Mesendoderm (in vitro differentiated cells): ENCODE data around the gene NGEF.

ENCODE experiments used
- DNase-seq: peaks from one replicate; pipeline ENCODE4 v3.0.0; 2013
- H2AK5ac ChIP-seq: 2 replicates; pipeline ENCODE4 v1.6.1; 2013; ENCODE audit warnings: low read length, inconsistent platforms
- H2BK120ac ChIP-seq: 2 replicates; pipeline ENCODE4 v1.6.1; 2013; ENCODE audit warnings: low read depth, mild to moderate bottlenecking, low read length, moderate library complexity, mixed read lengths
- H2BK15ac ChIP-seq: replicated peaks from 2 replicates; pipeline ENCODE4 v1.6.1; 2013; ENCODE audit warnings: low read depth, mild to moderate bottlenecking, moderate library complexity
- H2BK5ac ChIP-seq: 2 replicates; pipeline ENCODE4 v1.6.1; 2013; ENCODE audit warnings: low read length, inconsistent platforms
- H3K18ac ChIP-seq: 2 replicates; pipeline ENCODE4 v1.6.1; 2013; ENCODE audit warnings: mild to moderate bottlenecking, low read length, mixed read lengths
- H3K23ac ChIP-seq: one replicate; pipeline ENCODE4 v1.6.1; 2013; ENCODE audit warnings: low read length
- H3K27ac ChIP-seq: 2 replicates; pipeline ENCODE4 v1.5.1; 2013; ENCODE audit warnings: low read depth, mild to moderate bottlenecking, inconsistent platforms, low read length, moderate library complexity
- H3K27me3 ChIP-seq: 2 replicates; pipeline ENCODE4 v1.6.1; 2013; ENCODE audit warnings: low read length, control low read depth, mild to moderate bottlenecking, inconsistent platforms; ENCODE audit not compliant: insufficient read depth, poor library complexity
- H3K36me3 ChIP-seq: 2 replicates; pipeline ENCODE4 v1.6.1; 2013; ENCODE audit warnings: low read length, inconsistent platforms; ENCODE audit not compliant: control insufficient read depth, insufficient read depth
- H3K4ac ChIP-seq: one replicate; pipeline ENCODE4 v1.6.1; 2013; ENCODE audit warnings: low read depth, mild to moderate bottlenecking, low read length, moderate library complexity
- H3K4me1 ChIP-seq: 2 replicates; pipeline ENCODE4 v1.6.1; 2013; ENCODE audit warnings: low read depth, low read length, inconsistent platforms; ENCODE audit not compliant: control insufficient read depth
- H3K4me2 ChIP-seq: 2 replicates; pipeline ENCODE4 v1.6.1; 2013; ENCODE audit warnings: low read length
- H3K4me3 ChIP-seq: 2 replicates; pipeline ENCODE4 v1.5.1; 2013; ENCODE audit warnings: mild to moderate bottlenecking, low read length
- H3K56ac ChIP-seq: one replicate; pipeline ENCODE4 v1.6.1; 2013; ENCODE audit warnings: low read length
- H3K79me1 ChIP-seq: 2 replicates; pipeline ENCODE4 v1.6.1; 2013; ENCODE audit warnings: low read length, inconsistent platforms
- H3K79me2 ChIP-seq: 2 replicates; pipeline ENCODE4 v1.6.1; 2013; ENCODE audit warnings: mild to moderate bottlenecking, low read length; ENCODE audit not compliant: control insufficient read depth, insufficient read depth
- H3K9ac ChIP-seq: 2 replicates; pipeline ENCODE4 v1.6.1; 2013; ENCODE audit warnings: low read length, inconsistent platforms
- H4K5ac ChIP-seq: one replicate; pipeline ENCODE4 v1.6.1; 2013; ENCODE audit warnings: low read length
- H4K8ac ChIP-seq: one replicate; pipeline ENCODE4 v1.6.1; 2013; ENCODE audit warnings: low read depth, mild to moderate bottlenecking, control low read depth, low read length, moderate library complexity
- WGBS: extraction: QIAGEN DNeasy Blood & Tissue Kit; methylation state at CpG from one replicate; pipeline ENCODE4 v1.1.7; 2013; ENCODE audit warnings: low lambda C conversion rate, missing lambda C conversion rate; ENCODE audit not compliant: insufficient coverage; ENCODE audit errors: extremely low coverage; 5-methylcytosine and 5-hydroxymethylcytosine counted together

NGEF gene

GRCh38 chr2:233012301-233012971 lies 620 bp downstream of the NGEF start:
- H3K79me2 ChIP-seq: no peaks in the 10 kb centered on the region
- H2AK5ac ChIP-seq: no peak overlapping the region
- no peak overlapping the region for H3K27ac ChIP-seq
- WGBS: no CpG with 5 or more reads among the region's 12 CpGs
- H3K18ac ChIP-seq: no peak overlapping the region
- H3K36me3 ChIP-seq: no peaks in the 10 kb centered on the region
- no peak overlapping the region for H3K4me2 ChIP-seq
- DNase-seq: no peak
- H3K9ac ChIP-seq: no peak overlapping the region
- no peak overlapping the region for H3K4ac ChIP-seq
- no peak overlapping the region for H3K23ac ChIP-seq
- H2BK120ac ChIP-seq: no peak overlapping the region
- H4K5ac ChIP-seq: no peak overlapping the region
- H3K27me3 ChIP-seq: no peaks in the 10 kb centered on the region
- H3K79me1 ChIP-seq: no peaks in the 10 kb centered on the region
- H2BK5ac ChIP-seq: no peak overlapping the region
- H3K56ac ChIP-seq: no peak overlapping the region
- no peaks in the 10 kb centered on the region for H3K4me1 ChIP-seq
- no peak overlapping the region for H3K4me3 ChIP-seq
- no peak overlapping the region for H4K8ac ChIP-seq
- H2BK15ac ChIP-seq: no peak overlapping the region

GRCh38 chr2:233011702-233012131 lies 1.3 kb downstream of the NGEF start:
- Histone ChIP-seq H4K5ac (no peak overlapping the region), H2BK15ac (no peak overlapping the region), H3K4me2 (no peak overlapping the region), H3K4me1 (no peaks in the 10 kb centered on the region), H2BK5ac (no peak overlapping the region), H3K4me3 (no peak overlapping the region), H2AK5ac (no peak overlapping the region), H3K9ac (no peak overlapping the region), H3K79me1 (no peaks in the 10 kb centered on the region), H3K27me3 (no peaks in the 10 kb centered on the region), H3K36me3 (no peaks in the 10 kb centered on the region), H3K56ac (no peak overlapping the region), H3K23ac (no peak overlapping the region), H2BK120ac (no peak overlapping the region), H4K8ac (no peak overlapping the region), H3K79me2 (no peaks in the 10 kb centered on the region), H3K4ac (no peak overlapping the region), H3K27ac (no peak overlapping the region), H3K18ac (no peak overlapping the region)
- DNase-seq: no peak
- no CpG with 5 or more reads among the region's 1 CpG for WGBS

- Histone ChIP-seq H4K8ac (no peak overlapping the region), H2AK5ac (no peak overlapping the region), H3K18ac (no peak overlapping the region), H3K4me1 (no peaks in the 10 kb centered on the region), H3K4me3 (no peak overlapping the region), H2BK15ac (no peak overlapping the region), H3K27me3 (no peaks in the 10 kb centered on the region), H3K79me2 (no peaks in the 10 kb centered on the region), H3K56ac (no peak overlapping the region), H2BK5ac (no peak overlapping the region), H3K4me2 (no peak overlapping the region), H4K5ac (no peak overlapping the region), H3K27ac (no peak overlapping the region), H3K23ac (no peak overlapping the region), H3K4ac (no peak overlapping the region), H3K9ac (no peak overlapping the region), H2BK120ac (no peak overlapping the region), H3K36me3 (no peaks in the 10 kb centered on the region), H3K79me1 (no peaks in the 10 kb centered on the region)
- WGBS: no CpG with 5 or more reads among the region's 6 CpGs
- DNase-seq: no peak
These were observed 1.8 kb downstream of the NGEF start for GRCh38 chr2:233011268-233011650.

GRCh38 chr2:233010569-233011267 lies 2.3 kb downstream of the NGEF start:
- Histone ChIP-seq H3K27ac (no peak overlapping the region), H3K23ac (no peak overlapping the region), H4K8ac (no peak overlapping the region), H3K4me2 (no peak overlapping the region), H2BK15ac (no peak overlapping the region), H3K18ac (no peak overlapping the region), H3K4me1 (no peaks in the 10 kb centered on the region), H2BK5ac (no peak overlapping the region), H3K79me1 (no peaks in the 10 kb centered on the region), H4K5ac (no peak overlapping the region), H2BK120ac (no peak overlapping the region), H2AK5ac (no peak overlapping the region), H3K4me3 (no peak overlapping the region), H3K79me2 (no peaks in the 10 kb centered on the region), H3K27me3 (no peaks in the 10 kb centered on the region), H3K36me3 (no peaks in the 10 kb centered on the region), H3K4ac (no peak overlapping the region), H3K56ac (no peak overlapping the region), H3K9ac (no peak overlapping the region)
- DNase-seq: no peak
- WGBS: no CpG with 5 or more reads among the region's 9 CpGs

- WGBS: no CpG with 5 or more reads among the region's 3 CpGs
These were observed 3.4 kb downstream of the NGEF start for GRCh38 chr2:233009661-233010060.

More at GRCh38 chr2:233009661-233010060, 3.4 kb downstream of the NGEF start:
- H2BK5ac ChIP-seq: no peak overlapping the region
- no peaks in the 10 kb centered on the region for H3K79me1 ChIP-seq
- no peak overlapping the region for H3K56ac ChIP-seq
- no peak overlapping the region for H3K27ac ChIP-seq
- H3K18ac ChIP-seq: no peak overlapping the region
- H3K4me2 ChIP-seq: no peak overlapping the region
- no peak for DNase-seq
- no peak overlapping the region for H3K4me3 ChIP-seq
- H3K36me3 ChIP-seq: no peaks in the 10 kb centered on the region
- no peaks in the 10 kb centered on the region for H3K27me3 ChIP-seq
- H4K5ac ChIP-seq: no peak overlapping the region
- H3K4me1 ChIP-seq: no peaks in the 10 kb centered on the region
- H3K9ac ChIP-seq: no peak overlapping the region
- H2BK15ac ChIP-seq: no peak overlapping the region
- no peak overlapping the region for H3K23ac ChIP-seq
- no peak overlapping the region for H2AK5ac ChIP-seq
- no peak overlapping the region for H3K4ac ChIP-seq
- H2BK120ac ChIP-seq: no peak overlapping the region
- H3K79me2 ChIP-seq: no peaks in the 10 kb centered on the region
- H4K8ac ChIP-seq: no peak overlapping the region
